DND-41 (cell line): Measurements from ENCODE around the gene UNK.

Experiments
- ATAC-seq: fragments of 200-7000 bp; cut with Tn5 transposase; 3 replicates; pipeline ENCODE4 v1.9.1; 2021; ENCODE audit warnings: low read depth; ENCODE audit not compliant: insufficient read depth
- DNase-seq: peaks from one replicate; pipeline ENCODE4 v3.0.0-alpha.2; 2020
- H2AFZ ChIP-seq: 2 replicates; pipeline ENCODE4 v1.6.0; 2012; ENCODE audit warnings: low read depth, low read length
- H3K27ac ChIP-seq: 2 replicates; pipeline ENCODE4 v1.5.1; 2012; ENCODE audit warnings: low read length, inconsistent platforms
- H3K27me3 ChIP-seq: fragments of 200-600 bp; sonication (generic); 2 replicates; pipeline ENCODE4 v1.6.0; 2012; ENCODE audit warnings: low read length, mild to moderate bottlenecking, inconsistent platforms; ENCODE audit not compliant: insufficient read depth, poor library complexity
- H3K36me3 ChIP-seq: 2 replicates; pipeline ENCODE4 v1.5.1; 2012; ENCODE audit warnings: low read length, inconsistent platforms; ENCODE audit not compliant: insufficient read depth
- H3K4me1 ChIP-seq: 2 replicates; pipeline ENCODE4 v1.5.1; 2012; ENCODE audit warnings: mild to moderate bottlenecking, low read length; ENCODE audit not compliant: insufficient read depth
- H3K4me2 ChIP-seq: 2 replicates; pipeline ENCODE4 v1.6.0; 2012; ENCODE audit warnings: mild to moderate bottlenecking, moderate library complexity, low read length, inconsistent platforms; ENCODE audit not compliant: insufficient read depth
- H3K4me3 ChIP-seq, 2 experiments: fragments of 200-600 bp in 1 of 2; shearing (Covaris generic) in 1 of 2; 2 replicates each; pipeline ENCODE4 v1.5.1; 2012 to 2016; ENCODE audit warnings: inconsistent platforms in 2 of 2, low read length in 2 of 2, mild to moderate bottlenecking in 2 of 2, low read depth in 1 of 2, moderate library complexity in 1 of 2
- H3K79me2 ChIP-seq: 2 replicates; pipeline ENCODE4 v1.6.0; 2012; ENCODE audit warnings: low read length, inconsistent platforms; ENCODE audit not compliant: insufficient read depth
- H3K9ac ChIP-seq: 2 replicates; pipeline ENCODE4 v1.6.0; 2012; ENCODE audit warnings: low read depth, mild to moderate bottlenecking, inconsistent platforms, low read length, moderate library complexity
- H3K9me3 ChIP-seq: 2 replicates; pipeline ENCODE4 v1.5.1; 2012; ENCODE audit warnings: low read length, moderate library complexity, mild to moderate bottlenecking, inconsistent platforms; ENCODE audit not compliant: insufficient read depth, severe bottlenecking
- H4K20me1 ChIP-seq: 2 replicates; pipeline ENCODE4 v1.6.0; 2012; ENCODE audit warnings: low read length; ENCODE audit not compliant: insufficient read depth
- CTCF ChIP-seq: IDR thresholded peaks from 2 replicates; pipeline ENCODE4 v1.5.1; 2012; ENCODE audit warnings: borderline replicate concordance, low read length, moderate library complexity, mild to moderate bottlenecking; ENCODE audit not compliant: poor library complexity, severe bottlenecking; ENCODE audit errors: extremely low read depth
- EZH2 ChIP-seq: IDR thresholded peaks from 3 replicates; pipeline ENCODE4 v1.6.1; 2012; ENCODE audit warnings: borderline replicate concordance, low read depth, mild to moderate bottlenecking, moderate library complexity, low read length, inconsistent platforms; ENCODE audit not compliant: severe bottlenecking

UNK gene

GRCh38 chr17:75799402-75799801 is 14.8 kb downstream of the UNK start:
- ATAC-seq (no peak), DNase-seq (no peak)
- Histone ChIP-seq H3K4me3 (no peak overlapping the region), H3K27me3 (no peaks in the 10 kb centered on the region), H2AFZ (no peak overlapping the region), H3K4me2 (no peak overlapping the region), H4K20me1 (peaks cover 25% of the 10 kb centered on the region), H3K79me2 (peaks cover 84% of the 10 kb centered on the region), H3K4me1 (no peaks in the 10 kb centered on the region), H3K9me3 (no peaks in the 10 kb centered on the region), H3K36me3 (peaks cover 75% of the 10 kb centered on the region), H3K27ac (no peak overlapping the region), H3K9ac (no peak overlapping the region)
- TF ChIP-seq CTCF (no peak), EZH2 (no peak)

- DNase-seq: no peak
- ATAC-seq: no peak
- Histone ChIP-seq H3K9me3 (no peaks in the 10 kb centered on the region), H3K4me3 (no peak overlapping the region), H3K4me1 (no peaks in the 10 kb centered on the region), H3K9ac (no peak overlapping the region), H3K4me2 (no peak overlapping the region), H3K27me3 (no peaks in the 10 kb centered on the region), H3K36me3 (peaks cover 48% of the 10 kb centered on the region), H3K79me2 (peaks cover 75% of the 10 kb centered on the region), H3K27ac (no peak overlapping the region), H2AFZ (no peak overlapping the region), H4K20me1 (peaks cover 24% of the 10 kb centered on the region; the same call in 1 of the 2 replicates)
- TF ChIP-seq EZH2: no peak
Measured at GRCh38 chr17:75803883-75804282, 19.3 kb downstream of the UNK start.

GRCh38 chr17:75806822-75807500 is 22.4 kb downstream of the UNK start:
- peaks cover 57% of the 10 kb centered on the region for H3K36me3 ChIP-seq
- no peaks in the 10 kb centered on the region for H3K9me3 ChIP-seq
- H3K4me1 ChIP-seq: no peaks in the 10 kb centered on the region
- H3K4me3 ChIP-seq: no peak overlapping the region
- H4K20me1 ChIP-seq: peaks cover 35% of the 10 kb centered on the region
- H3K27me3 ChIP-seq: no peaks in the 10 kb centered on the region
- no peak overlapping the region for H3K27ac ChIP-seq
- DNase-seq (no peak), ATAC-seq (no peak)
- no peak for TF ChIP-seq CTCF
- no peak for TF ChIP-seq EZH2
- no peak overlapping the region for H2AFZ ChIP-seq
- peaks cover 59% of the 10 kb centered on the region for H3K79me2 ChIP-seq
- no peak overlapping the region for H3K9ac ChIP-seq
- no peak overlapping the region for H3K4me2 ChIP-seq

GRCh38 chr17:75807861-75808260 is 23.3 kb downstream of the UNK start:
- no peak overlapping the region for H2AFZ ChIP-seq
- no peak for DNase-seq
- H3K79me2 ChIP-seq: peaks cover 53% of the 10 kb centered on the region
- no peak overlapping the region for H3K27ac ChIP-seq
- peaks cover 31% of the 10 kb centered on the region for H4K20me1 ChIP-seq
- no peak overlapping the region for H3K4me3 ChIP-seq
- no peak overlapping the region for H3K9ac ChIP-seq
- no peaks in the 10 kb centered on the region for H3K9me3 ChIP-seq
- no peak for TF ChIP-seq EZH2
- TF ChIP-seq CTCF: no peak
- H3K36me3 ChIP-seq: peaks cover 60% of the 10 kb centered on the region
- no peak for ATAC-seq
- no peaks in the 10 kb centered on the region for H3K27me3 ChIP-seq
- no peaks in the 10 kb centered on the region for H3K4me1 ChIP-seq
- H3K4me2 ChIP-seq: no peak overlapping the region
